Osteoblast (primary cell): ENCODE data around the gene COPS4. TPM values are rescaled to one million over a fixed set of nuclear protein-coding genes. Genes with fewer than 3 reads are reported as not detected.

Source experiments
- DNase-seq: peaks from one replicate; pipeline ENCODE4 v3.0.0; 2011; ENCODE audit warnings: low spot score, mixed read lengths; ENCODE audit not compliant: insufficient read length; ENCODE audit errors: missing footprints
- H2AFZ ChIP-seq: 2 replicates; pipeline ENCODE4 v1.6.0; 2011; ENCODE audit warnings: mild to moderate bottlenecking, low read length
- H3K27ac ChIP-seq: 2 replicates; pipeline ENCODE4 v1.5.1; 2011; ENCODE audit warnings: mild to moderate bottlenecking, low read depth, low read length, moderate library complexity
- H3K27me3 ChIP-seq: 2 replicates; pipeline ENCODE4 v1.6.0; 2012; ENCODE audit warnings: mild to moderate bottlenecking, control low read depth, inconsistent platforms, low read length, moderate library complexity; ENCODE audit not compliant: insufficient read depth
- H3K36me3 ChIP-seq: 2 replicates; pipeline ENCODE4 v1.5.1; 2011; ENCODE audit warnings: mild to moderate bottlenecking, low read length, control low read depth, moderate library complexity; ENCODE audit not compliant: insufficient read depth
- H3K4me1 ChIP-seq: 2 replicates; pipeline ENCODE4 v1.5.1; 2011; ENCODE audit warnings: mild to moderate bottlenecking, low read length, control low read depth, moderate library complexity; ENCODE audit not compliant: insufficient read depth
- H3K4me2 ChIP-seq: 2 replicates; pipeline ENCODE4 v1.6.0; 2011; ENCODE audit warnings: mild to moderate bottlenecking, low read length; ENCODE audit not compliant: insufficient read depth
- H3K4me3 ChIP-seq: fragments of 200-600 bp; sonication (generic); 3 replicates; pipeline ENCODE4 v1.5.1; 2012; ENCODE audit warnings: mild to moderate bottlenecking, low read length, inconsistent platforms; ENCODE audit not compliant: insufficient read depth
- H3K79me2 ChIP-seq: 2 replicates; pipeline ENCODE4 v1.6.0; 2012; ENCODE audit warnings: mild to moderate bottlenecking, low read length, control low read depth, inconsistent platforms; ENCODE audit not compliant: insufficient read depth
- H3K9me3 ChIP-seq: 2 replicates; pipeline ENCODE4 v1.5.1; 2011; ENCODE audit warnings: low read depth, low read length, control low read depth
- H4K20me1 ChIP-seq: 2 replicates; pipeline ENCODE4 v1.6.0; 2012; ENCODE audit warnings: mild to moderate bottlenecking, low read length, control low read depth; ENCODE audit not compliant: insufficient read depth
- total RNA-seq: library from RNA; depleted of rRNA; stranded (reverse); fragments of >200 nt; gene quantifications from 2 replicates; pipeline ENCODE4 v1.2.3, GENCODE V29; 2012
- TF ChIP-seq, protein P1 (sequence below): IDR thresholded peaks from 2 replicates; pipeline ENCODE4 v1.5.1; 2011; ENCODE audit warnings: mild to moderate bottlenecking, low read depth, low read length, moderate library complexity; ENCODE audit errors: extremely low read depth

Gene COPS4
- total RNA-seq, 1 donor: 79.3 TPM

DNA sequence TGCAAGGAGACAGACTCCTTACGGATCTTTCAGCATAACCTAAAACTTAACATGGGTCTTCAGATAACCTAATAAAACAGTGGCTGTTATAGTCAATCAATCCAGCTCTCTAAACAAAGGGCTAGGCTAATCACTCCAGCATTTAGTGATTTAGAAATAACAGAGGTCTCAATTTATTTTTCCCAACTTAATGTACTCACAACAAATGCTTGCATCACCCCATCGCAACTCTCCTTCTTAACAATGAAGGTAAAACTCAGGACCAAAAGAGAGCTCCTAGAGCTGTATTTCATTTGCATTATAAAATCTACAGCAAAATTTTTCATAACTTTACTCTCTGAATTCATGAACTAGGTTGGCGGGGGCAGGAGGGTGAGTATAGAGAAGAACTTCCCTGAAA is 25.5 kb upstream of the COPS4 start:
- Histone ChIP-seq H3K36me3 (no peaks in the 10 kb centered on the region), H3K4me3 (peak overlapping the region; percentile 92), H3K4me2 (peak overlapping the region; percentile 84), H4K20me1 (no peaks in the 10 kb centered on the region), H3K27ac (peak overlapping the region; percentile 92), H2AFZ (peak overlapping the region; percentile 94), H3K4me1 (peaks cover 24% of the 10 kb centered on the region), H3K9me3 (no peaks in the 10 kb centered on the region), H3K27me3 (no peaks in the 10 kb centered on the region), H3K79me2 (peaks cover 65% of the 10 kb centered on the region)
- TF ChIP-seq, protein P1, sequence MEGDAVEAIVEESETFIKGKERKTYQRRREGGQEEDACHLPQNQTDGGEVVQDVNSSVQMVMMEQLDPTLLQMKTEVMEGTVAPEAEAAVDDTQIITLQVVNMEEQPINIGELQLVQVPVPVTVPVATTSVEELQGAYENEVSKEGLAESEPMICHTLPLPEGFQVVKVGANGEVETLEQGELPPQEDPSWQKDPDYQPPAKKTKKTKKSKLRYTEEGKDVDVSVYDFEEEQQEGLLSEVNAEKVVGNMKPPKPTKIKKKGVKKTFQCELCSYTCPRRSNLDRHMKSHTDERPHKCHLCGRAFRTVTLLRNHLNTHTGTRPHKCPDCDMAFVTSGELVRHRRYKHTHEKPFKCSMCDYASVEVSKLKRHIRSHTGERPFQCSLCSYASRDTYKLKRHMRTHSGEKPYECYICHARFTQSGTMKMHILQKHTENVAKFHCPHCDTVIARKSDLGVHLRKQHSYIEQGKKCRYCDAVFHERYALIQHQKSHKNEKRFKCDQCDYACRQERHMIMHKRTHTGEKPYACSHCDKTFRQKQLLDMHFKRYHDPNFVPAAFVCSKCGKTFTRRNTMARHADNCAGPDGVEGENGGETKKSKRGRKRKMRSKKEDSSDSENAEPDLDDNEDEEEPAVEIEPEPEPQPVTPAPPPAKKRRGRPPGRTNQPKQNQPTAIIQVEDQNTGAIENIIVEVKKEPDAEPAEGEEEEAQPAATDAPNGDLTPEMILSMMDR: no peak
- no peak for DNase-seq

DNA sequence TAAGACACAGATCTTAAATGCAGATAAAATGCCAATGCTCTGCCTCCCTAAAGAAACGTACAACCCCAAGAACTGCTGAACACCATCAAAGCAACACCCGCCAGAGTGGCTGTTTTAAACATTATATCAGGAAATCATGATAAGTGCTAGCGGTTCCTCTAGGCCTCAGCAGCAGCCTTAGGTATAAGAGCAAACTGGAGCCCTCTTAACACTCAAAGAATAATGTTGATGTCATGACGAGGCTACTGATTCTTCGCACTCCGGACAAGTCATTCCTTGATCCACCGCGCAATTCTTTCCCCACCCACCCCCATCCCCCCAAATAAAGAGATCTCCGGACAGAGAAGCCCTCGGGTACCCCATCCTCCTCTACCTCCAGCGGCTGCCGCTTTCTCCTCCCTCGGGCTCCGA is 24.9 kb upstream of the COPS4 start:
- H2AFZ ChIP-seq: peak overlapping the region; percentile 94
- H3K79me2 ChIP-seq: peaks cover 60% of the 10 kb centered on the region
- peak overlapping the region; percentile 92 for H3K27ac ChIP-seq
- peak overlapping the region; percentile 84 for H3K4me2 ChIP-seq
- no peaks in the 10 kb centered on the region for H3K36me3 ChIP-seq
- H3K27me3 ChIP-seq: no peaks in the 10 kb centered on the region
- TF ChIP-seq, protein P1: no peak
- H4K20me1 ChIP-seq: no peaks in the 10 kb centered on the region
- no peaks in the 10 kb centered on the region for H3K9me3 ChIP-seq
- peaks cover 24% of the 10 kb centered on the region for H3K4me1 ChIP-seq
- peak; percentile 62 for DNase-seq
- H3K4me3 ChIP-seq: peak overlapping the region; percentile 92

DNA sequence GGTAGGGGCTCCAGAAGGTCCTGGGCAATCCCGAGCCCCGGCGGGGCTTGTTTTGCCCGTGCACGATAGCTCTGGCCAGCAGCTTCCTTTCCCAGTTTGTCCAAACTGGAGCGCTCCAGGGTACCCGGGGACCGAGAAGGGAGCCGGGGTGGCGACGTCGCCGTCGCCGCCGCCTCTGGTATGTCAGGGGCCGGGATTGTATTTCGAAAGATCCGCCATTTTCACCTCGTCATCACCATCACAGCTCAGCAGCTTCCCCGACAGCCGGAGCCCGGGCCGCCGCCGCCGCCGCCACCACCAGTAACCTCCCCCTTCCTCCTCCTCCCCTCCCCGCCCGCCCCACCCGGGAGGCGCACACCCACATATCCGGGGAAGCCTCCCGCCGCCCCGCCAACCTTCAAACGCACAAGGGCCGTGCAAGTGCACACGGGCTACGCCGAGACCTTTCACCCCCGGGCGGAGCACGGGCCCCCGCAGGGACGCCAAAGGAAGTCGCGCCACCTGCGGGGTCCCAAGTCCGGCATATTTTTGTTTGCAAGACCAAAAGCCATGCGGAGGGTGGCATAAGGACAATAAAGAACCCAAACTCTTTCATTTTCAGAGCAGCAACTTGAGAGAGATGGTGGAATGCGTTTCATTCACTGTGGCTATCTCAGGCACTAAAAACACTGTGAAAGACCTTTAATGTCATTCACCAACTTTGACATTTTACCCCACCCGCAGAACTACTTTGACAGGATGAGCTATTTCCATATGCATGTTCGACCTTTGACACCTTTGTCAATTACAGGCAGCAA is 24.3 kb upstream of the COPS4 start, which contains the start of gene LIN54:
Gene LIN54, minus strand, starts transcription at position 302 of the 797 bp plus-strand sequence. CDS start 25,979 bp downstream, outside the sequence.
- Histone ChIP-seq H3K79me2 (peaks cover 54% of the 10 kb centered on the region), H3K4me3 (peak within 1 kb of the TSS; percentile 92), H4K20me1 (no peaks in the 10 kb centered on the region), H3K27me3 (no peaks in the 10 kb centered on the region), H3K27ac (peak within 1 kb of the TSS; percentile 92), H2AFZ (peak within 1 kb of the TSS; percentile 94), H3K4me1 (peaks cover 24% of the 10 kb centered on the region), H3K36me3 (no peaks in the 10 kb centered on the region), H3K9me3 (no peaks in the 10 kb centered on the region), H3K4me2 (peak within 1 kb of the TSS; percentile 94)
- TF ChIP-seq, protein P1: no peak
- peak; percentile 97 for DNase-seq

DNA sequence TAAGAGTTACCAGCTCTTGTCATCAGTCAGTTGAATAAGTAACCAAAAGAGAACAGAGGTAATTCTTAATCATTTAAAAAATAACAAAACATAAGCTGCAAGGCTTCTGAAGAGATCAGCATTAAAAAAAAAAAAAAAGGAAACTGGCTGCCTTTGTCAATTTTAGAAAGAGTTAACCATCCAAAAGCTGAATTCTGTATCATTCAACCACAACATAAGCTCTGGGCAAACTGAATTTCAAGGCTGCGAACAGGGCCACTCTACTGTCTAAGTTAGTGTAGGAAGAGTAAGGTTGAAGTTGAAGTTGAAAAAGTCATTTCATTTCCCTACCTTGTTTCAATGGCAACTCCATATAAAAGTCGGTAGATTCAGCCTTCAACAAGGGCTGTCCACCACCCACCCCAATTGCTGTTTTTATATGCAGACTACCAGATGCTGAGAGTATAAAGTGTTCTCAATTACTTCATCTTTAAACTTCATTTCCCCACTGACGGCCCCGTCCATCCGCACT is 23.2 kb upstream of the COPS4 start:
- no peaks in the 10 kb centered on the region for H3K27me3 ChIP-seq
- H3K36me3 ChIP-seq: no peaks in the 10 kb centered on the region
- peak; percentile 37 for DNase-seq
- TF ChIP-seq, protein P1: no peak
- H2AFZ ChIP-seq: peak overlapping the region; percentile 94
- H3K9me3 ChIP-seq: no peaks in the 10 kb centered on the region
- H3K27ac ChIP-seq: peak overlapping the region; percentile 39
- H3K4me3 ChIP-seq: peak overlapping the region; percentile 92
- H4K20me1 ChIP-seq: no peaks in the 10 kb centered on the region
- H3K4me2 ChIP-seq: peak overlapping the region; percentile 94
- H3K79me2 ChIP-seq: peaks cover 43% of the 10 kb centered on the region
- H3K4me1 ChIP-seq: peaks cover 24% of the 10 kb centered on the region
